Measurements from ENCODE around the gene SARS1. TPM values are rescaled to one million over a fixed set of nuclear protein-coding genes. Genes with fewer than 3 reads are reported as not detected.

The SARS1 gene
- total RNA-seq, 1 donor from 2014 or later: 348 TPM

DNA sequence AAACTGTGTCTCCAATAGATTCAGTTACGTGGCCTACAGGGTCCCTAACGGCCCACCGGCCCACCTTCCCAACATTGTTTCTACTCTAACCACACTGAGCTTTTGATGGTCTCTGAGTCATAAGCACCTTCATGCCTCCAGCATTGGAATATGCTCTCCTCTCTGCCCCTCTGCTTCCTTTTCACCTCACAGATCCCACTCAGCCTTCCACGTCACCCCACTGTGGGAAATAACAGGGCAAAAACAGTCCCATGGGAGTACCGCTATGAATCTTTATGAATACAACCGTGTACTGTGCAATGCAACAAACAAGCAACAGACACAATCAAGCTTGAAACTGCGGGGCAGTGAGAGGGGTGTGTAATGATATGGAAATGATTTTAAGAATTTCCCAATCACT is 5.3 kb upstream of the SARS1 start:
- no peak for DNase-seq (ENCODE audit: low spot score)
- Mint-ChIP-seq H3K36me3 (ENCODE audit: low read depth) (no peaks in the 10 kb centered on the region), H3K4me1 (ENCODE audit: low read depth) (peaks cover 24% of the 10 kb centered on the region), H3K27me3 (ENCODE audit: low read depth) (no peaks in the 10 kb centered on the region), H3K27ac (ENCODE audit: unreplicated experiment) (peak overlapping the region; percentile 72), H3K4me3 (ENCODE audit: unreplicated experiment) (peak overlapping the region; percentile 12), H3K9me3 (ENCODE audit: low read depth) (no peaks in the 10 kb centered on the region)
- TF ChIP-seq, protein P1, sequence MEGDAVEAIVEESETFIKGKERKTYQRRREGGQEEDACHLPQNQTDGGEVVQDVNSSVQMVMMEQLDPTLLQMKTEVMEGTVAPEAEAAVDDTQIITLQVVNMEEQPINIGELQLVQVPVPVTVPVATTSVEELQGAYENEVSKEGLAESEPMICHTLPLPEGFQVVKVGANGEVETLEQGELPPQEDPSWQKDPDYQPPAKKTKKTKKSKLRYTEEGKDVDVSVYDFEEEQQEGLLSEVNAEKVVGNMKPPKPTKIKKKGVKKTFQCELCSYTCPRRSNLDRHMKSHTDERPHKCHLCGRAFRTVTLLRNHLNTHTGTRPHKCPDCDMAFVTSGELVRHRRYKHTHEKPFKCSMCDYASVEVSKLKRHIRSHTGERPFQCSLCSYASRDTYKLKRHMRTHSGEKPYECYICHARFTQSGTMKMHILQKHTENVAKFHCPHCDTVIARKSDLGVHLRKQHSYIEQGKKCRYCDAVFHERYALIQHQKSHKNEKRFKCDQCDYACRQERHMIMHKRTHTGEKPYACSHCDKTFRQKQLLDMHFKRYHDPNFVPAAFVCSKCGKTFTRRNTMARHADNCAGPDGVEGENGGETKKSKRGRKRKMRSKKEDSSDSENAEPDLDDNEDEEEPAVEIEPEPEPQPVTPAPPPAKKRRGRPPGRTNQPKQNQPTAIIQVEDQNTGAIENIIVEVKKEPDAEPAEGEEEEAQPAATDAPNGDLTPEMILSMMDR (IDR thresholded peaks at IDR 0.05): no peak

DNA sequence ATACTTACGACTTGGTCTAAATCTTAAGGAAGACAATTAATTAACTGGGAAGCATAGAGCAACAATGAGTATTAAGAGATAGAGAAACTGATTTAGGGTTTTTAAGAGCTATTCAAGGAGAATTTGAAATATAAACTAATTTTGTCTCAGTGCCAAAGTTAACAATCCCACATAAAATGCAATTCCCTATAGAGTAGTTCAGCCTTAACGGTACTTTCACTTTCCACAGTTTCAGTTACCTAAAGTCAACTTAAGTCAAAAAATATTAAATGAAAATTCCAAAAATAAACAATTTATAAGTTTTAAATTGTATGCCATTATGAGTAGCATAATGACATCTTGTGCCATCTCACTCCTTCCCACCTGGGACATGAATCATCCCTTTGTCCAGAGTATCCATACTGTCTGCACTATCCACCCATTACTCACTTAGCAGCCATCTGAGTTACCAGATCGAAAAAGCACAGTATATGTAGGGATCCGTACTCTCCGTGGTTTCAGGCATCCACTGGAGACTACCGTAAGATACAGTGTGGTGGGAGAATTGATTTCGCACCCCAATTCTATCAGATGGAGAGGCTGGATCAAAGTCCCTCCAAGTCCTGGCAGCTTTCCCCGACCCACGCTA is 4.8 kb upstream of the SARS1 start:
- H3K4me3 Mint-ChIP-seq (ENCODE audit: unreplicated experiment): peak overlapping the region; percentile 16
- DNase-seq (ENCODE audit: low spot score): no peak
- TF ChIP-seq, protein P1 (IDR thresholded peaks at IDR 0.05): no peak
- H3K27me3 Mint-ChIP-seq (ENCODE audit: low read depth): no peaks in the 10 kb centered on the region
- peaks cover 24% of the 10 kb centered on the region for H3K4me1 Mint-ChIP-seq (ENCODE audit: low read depth)
- no peaks in the 10 kb centered on the region for H3K9me3 Mint-ChIP-seq (ENCODE audit: low read depth)
- H3K36me3 Mint-ChIP-seq (ENCODE audit: low read depth): no peaks in the 10 kb centered on the region
- H3K27ac Mint-ChIP-seq (ENCODE audit: unreplicated experiment): peak overlapping the region; percentile 88

DNA sequence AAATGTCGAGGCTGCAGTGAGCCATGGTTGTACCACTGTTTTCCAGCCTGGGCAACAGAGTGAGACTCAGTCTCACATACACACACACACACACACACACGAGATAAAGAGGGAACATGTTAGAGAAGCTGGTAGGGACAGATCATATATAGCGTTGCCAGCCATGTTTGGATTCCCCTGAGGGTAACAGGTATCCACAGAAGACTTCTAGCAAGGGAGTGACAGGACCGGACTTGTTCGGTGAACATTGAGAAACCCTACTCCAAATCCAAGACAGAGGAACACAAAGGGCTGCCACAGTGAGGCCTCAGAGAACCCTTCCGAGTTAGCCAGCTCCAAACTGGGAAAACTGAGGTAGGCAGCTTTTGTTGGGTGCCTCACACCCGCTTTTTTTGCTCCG is 3.7 kb upstream of the SARS1 start:
- no peaks in the 10 kb centered on the region for H3K9me3 Mint-ChIP-seq (ENCODE audit: low read depth)
- no peak overlapping the region for H3K27ac Mint-ChIP-seq (ENCODE audit: unreplicated experiment)
- no peak for DNase-seq (ENCODE audit: low spot score)
- H3K4me1 Mint-ChIP-seq (ENCODE audit: low read depth): peaks cover 28% of the 10 kb centered on the region
- peaks cover 3% of the 10 kb centered on the region for H3K36me3 Mint-ChIP-seq (ENCODE audit: low read depth)
- no peak overlapping the region for H3K4me3 Mint-ChIP-seq (ENCODE audit: unreplicated experiment)
- TF ChIP-seq, protein P1 (IDR thresholded peaks at IDR 0.05): no peak
- H3K27me3 Mint-ChIP-seq (ENCODE audit: low read depth): no peaks in the 10 kb centered on the region

DNA sequence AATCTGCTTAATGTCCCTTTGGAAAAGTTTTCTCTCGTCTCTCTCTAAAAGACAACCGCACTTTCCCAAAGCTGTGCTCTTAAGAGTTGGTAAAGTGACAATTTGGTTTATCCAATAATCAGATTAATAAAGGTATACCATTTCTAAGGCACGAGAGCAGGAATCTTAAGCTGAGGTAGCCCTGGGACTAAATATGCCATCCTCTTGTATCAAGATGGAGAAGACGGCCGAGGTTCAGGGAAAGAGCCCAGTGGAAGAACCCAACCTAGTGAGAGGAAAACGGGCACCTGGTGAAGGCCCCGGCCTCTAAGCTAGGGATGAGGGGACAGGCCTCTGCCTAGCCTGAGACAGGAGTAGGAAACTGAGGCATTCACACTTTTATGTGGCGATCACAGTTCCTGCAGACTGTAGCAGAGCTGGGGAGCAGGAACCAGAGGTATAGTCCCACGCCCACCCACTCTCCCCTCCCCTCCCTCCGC is 334 bp upstream of the SARS1 start:
- Mint-ChIP-seq H3K4me1 (ENCODE audit: low read depth) (peaks cover 41% of the 10 kb centered on the region), H3K4me3 (ENCODE audit: unreplicated experiment) (peak overlapping the region; percentile 100), H3K27ac (ENCODE audit: unreplicated experiment) (peak overlapping the region; percentile 100), H3K9me3 (ENCODE audit: low read depth) (no peaks in the 10 kb centered on the region), H3K27me3 (ENCODE audit: low read depth) (no peaks in the 10 kb centered on the region), H3K36me3 (ENCODE audit: low read depth) (peaks cover 6% of the 10 kb centered on the region)
- no peak for DNase-seq (ENCODE audit: low spot score)
- TF ChIP-seq, protein P1 (IDR thresholded peaks at IDR 0.05): no peak

DNA sequence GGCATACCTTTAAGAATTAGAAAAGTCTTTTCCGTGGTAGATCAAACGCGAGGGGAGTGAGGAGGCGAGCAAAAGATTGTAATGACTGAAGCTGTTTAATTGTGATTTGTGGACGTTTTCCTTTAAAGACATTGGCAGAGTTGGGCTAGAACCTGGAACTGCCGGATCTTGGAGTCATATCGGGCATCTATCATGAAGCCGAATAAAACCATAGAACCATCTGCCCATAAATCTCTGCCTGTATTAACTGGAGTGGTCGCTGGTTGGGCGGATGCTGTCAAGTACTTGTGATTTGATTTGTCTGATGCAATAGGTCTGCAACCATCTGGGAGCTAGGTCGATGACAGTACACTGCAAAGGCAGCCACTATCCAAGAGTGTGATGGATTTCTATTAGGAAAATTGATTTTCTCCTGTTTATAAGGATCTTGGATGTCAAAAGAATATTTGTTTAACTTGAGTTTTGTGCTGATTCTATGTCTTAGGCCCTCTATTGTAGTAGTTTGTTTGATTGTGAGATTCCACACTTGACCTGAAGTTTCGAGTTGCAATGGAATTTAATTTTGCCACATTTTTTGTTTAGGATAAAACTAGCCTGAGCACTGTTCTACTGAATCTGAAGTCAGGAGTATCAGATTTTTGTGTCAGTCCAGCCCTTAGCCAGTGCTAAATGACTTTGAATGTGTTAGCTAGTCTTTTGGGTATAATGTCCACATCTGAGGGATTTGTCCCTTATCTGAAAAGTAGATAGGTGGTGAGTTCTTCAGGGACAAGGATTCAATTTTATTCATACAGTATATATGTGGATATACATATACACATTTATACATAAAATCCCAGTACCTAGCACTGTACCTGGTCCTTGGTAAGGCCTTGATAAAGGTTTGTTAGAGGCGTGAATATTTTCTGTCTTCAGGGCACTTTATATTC is 1.2 kb downstream of the SARS1 start:
- peaks cover 8% of the 10 kb centered on the region for H3K36me3 Mint-ChIP-seq (ENCODE audit: low read depth)
- H3K27ac Mint-ChIP-seq (ENCODE audit: unreplicated experiment): peak overlapping the region; percentile 100
- DNase-seq (ENCODE audit: low spot score): no peak
- peak overlapping the region; percentile 100 for H3K4me3 Mint-ChIP-seq (ENCODE audit: unreplicated experiment)
- peaks cover 33% of the 10 kb centered on the region for H3K4me1 Mint-ChIP-seq (ENCODE audit: low read depth)
- H3K9me3 Mint-ChIP-seq (ENCODE audit: low read depth): no peaks in the 10 kb centered on the region
- TF ChIP-seq, protein P1 (IDR thresholded peaks at IDR 0.05): no peak
- no peaks in the 10 kb centered on the region for H3K27me3 Mint-ChIP-seq (ENCODE audit: low read depth)

Measured in chondrocyte (in vitro differentiated cells).